Mesothelial cell of epicardium (in vitro differentiated cells): ENCODE data around the gene ABCA7. TPM values are rescaled to one million over a fixed set of nuclear protein-coding genes. Genes with fewer than 3 reads are reported as not detected.

ENCODE experiments used
- DNase-seq, 2 experiments: peaks; one replicate each; pipeline ENCODE4 v3.0.0; 2021; ENCODE audit warnings: low spot score in 2 of 2; ENCODE audit not compliant: unreplicated experiment in 2 of 2
- H3K27ac Mint-ChIP-seq: 2 replicates; pipeline ENCODE4 v1.8.0; 2021; ENCODE audit warnings: mixed read lengths
- H3K27me3 Mint-ChIP-seq: 2 replicates; pipeline ENCODE4 v1.8.0; 2021; ENCODE audit warnings: low read depth, mixed read lengths
- H3K36me3 Mint-ChIP-seq: 2 replicates; pipeline ENCODE4 v1.8.0; 2021; ENCODE audit warnings: mixed read lengths
- H3K4me1 Mint-ChIP-seq: 2 replicates; pipeline ENCODE4 v1.8.0; 2021; ENCODE audit warnings: mixed read lengths
- H3K4me3 Mint-ChIP-seq: 2 replicates; pipeline ENCODE4 v1.8.0; 2021; ENCODE audit warnings: mild to moderate bottlenecking, moderate library complexity, mixed read lengths
- H3K9me3 Mint-ChIP-seq: 2 replicates; pipeline ENCODE4 v1.8.0; 2021; ENCODE audit warnings: mixed read lengths
- CTCF ChIP-seq: fragments of 200-600 bp; sonication (generic); IDR thresholded peaks from one replicate; pipeline ENCODE4 v1.5.0; 2021; ENCODE audit warnings: antibody characterized with exemption; ENCODE audit not compliant: unreplicated experiment
- total RNA-seq: library from RNA; stranded (reverse); gene quantifications from 3 replicates; pipeline ENCODE4 v1.2.1, GENCODE V29; 2021

The ABCA7 gene
- total RNA-seq, 1 donor from 2014 or later: 22.5 TPM

- H3K4me3 Mint-ChIP-seq: no peak overlapping the region
- H3K4me1 Mint-ChIP-seq: no peaks in the 10 kb centered on the region
- DNase-seq: no peak
- peaks cover 3% of the 10 kb centered on the region for H3K27me3 Mint-ChIP-seq
- no peaks in the 10 kb centered on the region for H3K9me3 Mint-ChIP-seq
- no peak for TF ChIP-seq CTCF
- H3K27ac Mint-ChIP-seq: no peak overlapping the region
- peaks cover 9% of the 10 kb centered on the region for H3K36me3 Mint-ChIP-seq
These were observed 30.6 kb upstream of the ABCA7 start for GRCh38 chr19:1009041-1009980.

DNA sequence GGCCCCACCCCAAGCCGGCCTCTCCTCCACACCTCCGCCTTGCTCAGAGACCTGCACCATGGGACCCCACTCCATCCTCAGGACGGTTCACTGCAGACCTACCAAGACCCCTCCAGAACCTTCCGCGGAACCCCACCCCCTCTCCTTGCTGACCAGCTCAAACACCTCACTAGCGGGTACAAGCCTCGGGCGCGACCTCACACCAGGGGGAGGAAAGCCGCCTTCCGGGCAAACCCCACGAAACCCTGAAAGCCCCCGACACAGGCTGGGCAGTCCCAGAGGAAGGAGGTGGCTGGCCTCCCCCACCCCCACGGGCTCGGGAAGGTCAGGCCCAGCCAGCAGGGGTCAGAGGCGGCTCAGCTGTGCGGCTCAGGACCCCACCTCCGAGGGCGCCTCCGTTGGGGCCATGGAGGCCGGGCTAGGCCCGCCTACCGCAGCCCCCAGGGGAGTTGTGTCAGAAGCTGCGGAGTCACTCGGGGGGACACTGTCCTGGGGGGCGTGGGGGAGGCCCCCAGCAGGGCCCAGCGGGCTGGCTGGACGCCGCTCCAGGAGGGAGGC is 29.8 kb upstream of the ABCA7 start:
- peaks cover 9% of the 10 kb centered on the region for H3K36me3 Mint-ChIP-seq
- H3K4me1 Mint-ChIP-seq: no peaks in the 10 kb centered on the region
- peaks cover 2% of the 10 kb centered on the region for H3K27me3 Mint-ChIP-seq
- no peak for TF ChIP-seq CTCF
- no peak overlapping the region for H3K27ac Mint-ChIP-seq
- no peaks in the 10 kb centered on the region for H3K9me3 Mint-ChIP-seq
- no peak for DNase-seq
- no peak overlapping the region for H3K4me3 Mint-ChIP-seq

GRCh38 chr19:1010586-1011510 is 29.1 kb upstream of the ABCA7 start:
- Mint-ChIP-seq H3K4me1 (peaks cover under 1% of the 10 kb centered on the region), H3K4me3 (no peak overlapping the region), H3K27me3 (no peaks in the 10 kb centered on the region), H3K36me3 (peaks cover 9% of the 10 kb centered on the region), H3K9me3 (no peaks in the 10 kb centered on the region), H3K27ac (no peak overlapping the region)
- no peak for TF ChIP-seq CTCF
- no peak for DNase-seq

GRCh38 chr19:1011831-1012333 is 28.0 kb upstream of the ABCA7 start:
- Mint-ChIP-seq H3K27ac (no peak overlapping the region), H3K9me3 (no peaks in the 10 kb centered on the region), H3K27me3 (no peaks in the 10 kb centered on the region), H3K4me3 (no peak overlapping the region), H3K36me3 (peaks cover 5% of the 10 kb centered on the region), H3K4me1 (peaks cover 5% of the 10 kb centered on the region)
- DNase-seq: no peak
- TF ChIP-seq CTCF: no peak

DNA sequence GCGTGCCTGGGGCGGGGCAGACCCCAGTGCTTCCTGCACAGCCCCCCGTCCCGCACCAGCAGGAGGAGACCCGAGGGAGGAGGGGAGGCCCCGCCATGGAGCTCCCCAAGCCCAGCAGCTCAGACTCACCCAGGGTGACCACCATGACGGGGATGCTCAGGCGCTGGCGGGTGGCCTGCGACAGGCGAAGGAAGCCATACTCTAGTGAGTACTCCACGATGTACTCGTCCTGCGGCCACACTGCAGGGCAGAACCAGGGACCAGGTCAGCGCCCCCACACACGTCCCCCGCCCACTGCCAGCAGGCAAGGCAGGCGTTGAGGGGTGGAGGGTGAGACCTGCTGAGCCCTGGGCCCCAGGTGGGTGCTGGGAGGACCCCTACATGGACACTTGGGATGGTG is 27.6 kb upstream of the ABCA7 start:
- H3K27me3 Mint-ChIP-seq: no peaks in the 10 kb centered on the region
- TF ChIP-seq CTCF: no peak
- H3K4me1 Mint-ChIP-seq: peaks cover 10% of the 10 kb centered on the region

More for the DNA sequence above, 27.6 kb upstream of the ABCA7 start:
- peaks cover 2% of the 10 kb centered on the region for H3K36me3 Mint-ChIP-seq
- DNase-seq: no peak
- H3K27ac Mint-ChIP-seq: no peak overlapping the region
- no peak overlapping the region for H3K4me3 Mint-ChIP-seq
- H3K9me3 Mint-ChIP-seq: no peaks in the 10 kb centered on the region
